GM18861 (cell line): Measurements from ENCODE around the gene CD109.
"Not testable (repeated sequence)": the region's sequence is repeated elsewhere in the genome, so short reads cannot be mapped to it uniquely, and the experiment has no call there.

Experiments used
- ATAC-seq: cut with Tn5 transposase; IDR thresholded peaks from one replicate; pipeline ENCODE4 v1.9.1; 2021; ENCODE audit not compliant: unreplicated experiment

CD109 gene

DNA sequence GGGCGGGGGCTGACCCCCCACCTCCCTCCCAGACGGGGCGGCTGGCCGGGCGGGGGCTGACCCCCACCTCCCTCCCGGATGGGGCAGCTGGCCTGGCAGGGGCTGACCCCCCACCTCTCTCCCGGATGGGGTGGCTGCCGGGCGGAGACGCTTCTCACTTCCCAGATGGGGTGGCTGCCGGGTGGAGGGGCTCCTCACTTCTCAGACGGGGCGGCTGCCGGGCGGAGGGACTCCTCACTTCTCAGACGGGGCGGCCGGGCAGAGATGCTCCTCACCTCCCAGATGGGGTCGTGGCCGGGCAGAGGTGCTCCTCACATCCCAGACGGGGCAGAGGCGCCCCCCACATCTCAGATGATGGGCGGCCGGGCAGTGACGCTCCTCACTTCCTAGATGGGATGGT is 155.0 kb downstream of the CD109 start:
- not testable (repeated sequence) for ATAC-seq

DNA sequence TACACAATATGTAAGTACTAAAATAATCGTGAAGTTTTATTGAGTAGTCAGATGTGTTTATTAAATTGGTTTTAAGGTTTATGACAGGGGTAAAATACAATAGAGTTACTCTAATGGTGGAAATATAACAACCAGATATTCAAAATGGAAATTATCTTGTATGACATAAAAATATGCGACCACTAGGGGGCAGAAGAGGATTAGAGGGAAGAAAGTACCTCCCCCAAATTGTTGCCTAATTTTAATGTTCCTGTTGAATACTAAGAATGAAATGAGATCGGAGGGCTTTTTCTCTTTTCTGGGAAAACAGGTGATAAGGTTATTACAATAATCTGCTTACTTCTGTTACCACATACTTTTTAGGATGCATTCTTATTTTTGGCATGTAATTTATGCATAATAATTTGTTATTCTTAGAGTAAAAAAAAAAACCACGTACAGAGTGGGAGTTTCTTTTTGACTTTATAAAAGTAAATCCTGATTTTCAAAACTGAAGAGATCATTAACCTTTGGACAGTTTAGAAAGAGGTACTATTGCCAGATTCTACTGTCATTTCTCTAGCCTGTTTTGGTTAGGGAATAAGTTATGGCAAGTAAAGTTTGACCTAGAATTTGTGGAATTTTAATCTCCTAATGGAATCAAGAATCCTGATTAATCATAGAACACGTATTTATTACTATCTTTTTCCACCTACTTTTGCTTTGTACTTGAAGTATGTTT is 159.2 kb downstream of the CD109 start:
- no peak for ATAC-seq

DNA sequence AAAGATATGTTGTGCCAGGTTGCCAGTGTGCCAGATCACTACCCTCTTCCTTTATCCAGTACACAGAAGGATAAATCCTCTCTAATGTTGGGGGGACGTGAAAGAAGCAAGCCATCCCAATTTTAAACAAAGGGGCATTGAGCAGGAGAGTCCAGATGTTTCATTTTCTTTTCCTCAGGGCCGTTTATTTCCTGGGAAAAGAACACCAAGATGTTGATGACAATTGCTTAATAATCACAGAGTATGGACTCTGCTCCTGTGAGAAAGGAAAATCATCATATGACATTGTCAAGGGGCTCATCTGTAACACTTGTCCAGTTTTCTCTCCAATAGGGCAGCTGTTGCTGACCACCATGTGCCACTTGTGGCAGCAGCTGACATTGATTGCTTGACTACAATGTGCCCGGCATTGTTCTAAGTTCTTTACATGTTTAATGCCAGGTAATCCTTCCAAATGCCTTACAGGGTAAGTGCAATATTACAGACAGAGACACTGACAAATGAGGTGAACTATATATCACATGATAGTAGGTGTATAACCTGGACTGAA is 161.4 kb downstream of the CD109 start:
- ATAC-seq: no peak

DNA sequence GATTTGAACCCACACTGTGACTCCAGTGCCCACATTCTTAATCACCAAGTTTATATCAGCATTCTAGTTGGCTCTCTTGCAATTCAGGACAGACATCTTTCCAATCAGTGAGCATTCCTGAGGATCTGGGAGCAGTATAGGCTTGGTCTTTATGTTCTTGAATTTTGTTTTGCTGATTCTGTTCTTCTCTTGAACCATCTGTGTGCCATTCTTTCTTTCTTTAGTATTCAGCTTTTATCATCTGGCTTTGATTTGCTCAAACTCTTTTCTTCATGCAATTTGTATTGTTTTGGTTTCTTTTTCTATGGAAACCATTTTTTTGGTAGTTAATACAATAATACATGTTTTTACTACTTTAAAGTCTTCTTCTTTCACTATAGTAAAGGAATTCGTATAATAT is 162.4 kb downstream of the CD109 start:
- ATAC-seq: no peak

DNA sequence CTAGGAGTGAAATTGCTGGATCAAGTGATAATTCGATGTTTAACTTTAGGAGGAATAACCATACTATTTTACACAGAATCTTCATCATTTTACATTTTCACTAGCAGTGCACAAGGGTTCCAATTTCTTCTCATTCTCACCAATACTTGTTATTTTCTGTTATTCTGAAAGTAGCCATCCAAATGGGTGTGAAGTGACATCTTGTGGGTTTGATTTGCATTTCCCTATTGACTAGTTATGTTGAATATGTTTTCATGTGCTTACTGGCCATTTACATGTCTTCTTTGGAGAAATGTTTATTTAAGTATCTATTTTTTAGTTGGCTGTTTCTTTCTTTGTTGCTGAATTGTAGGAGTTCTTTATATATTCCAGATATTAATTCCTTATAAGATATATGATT is 164.3 kb downstream of the CD109 start:
- no peak for ATAC-seq

DNA sequence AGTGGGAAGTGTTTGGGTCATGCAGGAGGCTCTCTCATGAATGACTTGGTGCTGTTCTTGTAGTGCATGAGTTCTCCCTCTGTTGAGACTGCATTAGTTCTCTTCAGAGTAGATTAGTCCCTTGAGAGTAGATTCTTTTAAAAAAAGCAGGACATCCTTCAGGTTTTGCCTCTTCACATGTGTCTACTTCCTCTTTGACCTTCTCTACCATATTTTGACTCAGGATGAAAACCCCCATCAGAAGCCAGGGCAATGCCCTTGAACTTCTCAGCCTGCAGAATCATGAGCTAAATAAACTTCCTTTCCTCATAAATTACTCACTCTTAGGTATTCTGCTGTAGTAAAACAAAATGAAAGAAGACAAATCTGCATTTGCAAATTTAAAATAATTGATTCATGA is 170.3 kb downstream of the CD109 start:
- ATAC-seq: peak; percentile 62

DNA sequence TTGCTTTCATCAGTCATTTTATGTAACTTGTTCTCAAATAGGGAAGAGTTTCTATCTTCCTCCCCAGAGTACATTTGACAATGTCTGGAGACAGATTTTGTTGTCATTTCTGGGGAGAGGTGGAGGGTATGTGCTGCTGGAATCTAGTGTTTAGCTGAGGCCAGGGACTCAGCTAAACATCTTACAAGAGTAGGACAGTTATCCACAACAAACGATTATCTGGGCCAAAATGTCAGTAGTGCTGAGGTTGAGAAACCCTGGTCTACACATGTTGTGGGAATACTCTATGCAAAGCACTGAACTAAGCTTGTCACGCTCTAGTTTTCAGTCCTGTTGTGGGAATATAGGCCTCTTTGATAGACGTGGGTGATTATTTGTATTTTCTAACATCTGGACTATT is 171.4 kb downstream of the CD109 start:
- ATAC-seq: no peak

DNA sequence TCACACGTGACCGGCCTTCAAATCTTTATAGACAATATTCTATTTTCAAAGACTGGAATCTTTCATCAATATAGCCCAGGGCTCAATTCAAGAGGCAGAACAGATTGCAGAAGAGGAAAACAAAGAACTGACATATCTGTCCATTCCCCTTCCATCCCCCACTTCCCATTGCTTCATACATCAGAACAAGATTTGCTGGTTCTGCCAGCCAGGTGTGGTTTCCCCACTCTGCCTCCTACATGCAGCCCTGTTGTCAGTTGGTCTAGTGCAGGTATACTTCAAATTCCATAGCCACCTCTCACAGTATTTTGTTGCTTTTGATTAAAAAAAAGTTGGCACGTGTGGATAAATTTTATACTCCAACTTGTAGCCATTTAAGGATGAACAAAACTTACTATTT is 174.9 kb downstream of the CD109 start:
- ATAC-seq: no peak

DNA sequence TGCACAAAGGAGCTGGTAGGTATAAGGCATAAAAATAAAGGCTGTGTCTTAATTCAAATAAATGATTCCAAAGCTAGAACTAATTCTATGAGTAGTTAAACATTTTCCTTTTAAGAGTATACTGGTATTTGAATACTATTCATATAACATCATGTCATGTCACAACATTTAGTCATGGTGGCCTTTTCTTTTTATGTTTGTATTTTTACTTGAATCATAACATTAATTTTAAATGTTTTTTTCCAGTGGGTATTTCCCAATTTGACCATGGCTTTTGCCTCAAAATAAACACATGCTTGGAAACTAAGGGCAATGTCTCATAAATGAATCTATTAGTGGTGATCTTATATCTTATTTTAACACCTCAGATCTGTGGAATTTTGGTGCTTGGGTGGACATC is 177.1 kb downstream of the CD109 start:
- ATAC-seq: no peak
